CD4-positive, alpha-beta T cell (primary cell): Measurements from ENCODE around the gene NUDT14. TPM values are rescaled to one million over a fixed set of nuclear protein-coding genes. Genes with fewer than 3 reads are reported as not detected.

Source experiments
- ATAC-seq: fragments of 200-7000 bp; cut with Tn5 transposase; one replicate; pipeline ENCODE4 v1.10.0; 2022; ENCODE audit warnings: mild to moderate bottlenecking; ENCODE audit not compliant: poor library complexity
- CTCF ChIA-PET: fragments of 350-600 bp; sonication (Branson Sonifier 250); formaldehyde crosslinking; loops from one replicate; lab custom pipeline; 2021; ENCODE audit warnings: antibody characterized with exemption, inconsistent platforms; lab: Charles Lee
- POLR2A ChIA-PET: fragments of 350-600 bp; sonication (Branson Sonifier 250); formaldehyde crosslinking; loops from one replicate; lab custom pipeline; 2021; ENCODE audit warnings: antibody characterized with exemption, inconsistent platforms; lab: Charles Lee
- DNase-seq, 14 experiments: peaks; one replicate each; pipeline ENCODE4 v3.0.0-alpha.2; 2013 to 2020; ENCODE audit warnings: mixed read lengths in 2 of 14
- H3K27ac ChIP-seq, 2 donors: one replicate each; pipeline versions ENCODE4 v1.5.1 to v1.7.0; 2013; ENCODE audit warnings: low read length in 2 of 2, low read depth in 1 of 2, mild to moderate bottlenecking in 1 of 2
- H3K27me3 ChIP-seq, 2 experiments: 1 replicate in 1 of 2; 2 replicates in 1 of 2; pipeline versions ENCODE4 v1.6.1 to v1.7.0; 2013; ENCODE audit warnings: low read length in 2 of 2, control low read depth in 1 of 2, mild to moderate bottlenecking in 1 of 2, moderate library complexity in 1 of 2; ENCODE audit not compliant: insufficient read depth in 2 of 2, control insufficient read depth in 1 of 2
- H3K36me3 ChIP-seq: one replicate; pipeline ENCODE4 v1.6.1; 2013; ENCODE audit warnings: low read length, control low read depth; ENCODE audit not compliant: insufficient read depth
- H3K4me1 ChIP-seq: one replicate; pipeline ENCODE4 v1.6.1; 2013; ENCODE audit warnings: low read length, control low read depth; ENCODE audit not compliant: insufficient read depth
- H3K4me3 ChIP-seq: one replicate; pipeline ENCODE4 v1.5.1; 2013; ENCODE audit warnings: mild to moderate bottlenecking, low read length, moderate library complexity
- H3K9me3 ChIP-seq, 2 experiments: 1 replicate in 1 of 2; 2 replicates in 1 of 2; pipeline versions ENCODE4 v1.6.1 to v1.7.0; 2013; ENCODE audit warnings: low read length in 2 of 2, mild to moderate bottlenecking in 2 of 2, control low read depth in 1 of 2, moderate library complexity in 1 of 2; ENCODE audit not compliant: control insufficient read depth in 1 of 2, insufficient read depth in 1 of 2
- H3K27ac Mint-ChIP-seq: one replicate; pipeline ENCODE4 v1.8.0; 2020; ENCODE audit warnings: mixed read lengths
- H3K27me3 Mint-ChIP-seq: one replicate; pipeline ENCODE4 v1.8.0; 2021; ENCODE audit warnings: mixed read lengths
- H3K36me3 Mint-ChIP-seq: one replicate; pipeline ENCODE4 v1.8.0; 2021; ENCODE audit warnings: low read depth, mixed read lengths
- H3K4me1 Mint-ChIP-seq: one replicate; pipeline ENCODE4 v1.8.0; 2021; ENCODE audit warnings: low read depth, mixed read lengths
- H3K4me3 Mint-ChIP-seq: one replicate; pipeline ENCODE4 v1.8.0; 2020; ENCODE audit warnings: mild to moderate bottlenecking, mixed read lengths
- H3K9me3 Mint-ChIP-seq: one replicate; pipeline ENCODE4 v1.8.0; 2020; ENCODE audit warnings: mixed read lengths
- intact Hi-C, 2 experiments: fragments of 100-400 bp; cut with DNase I in 1 of 2; cut with micrococcal nuclease in 1 of 2; formaldehyde crosslinking; loops; one replicate each; pipeline versions ENCODE4 v1.15.1 to v1.9.0; 2023 to 2025; cut with DNase I, micrococcal nuclease
- total RNA-seq, 174 experiments: library from RNA in 2 of 174; stranded (reverse) in 2 of 174; gene quantifications; one replicate each; pipeline ENCODE4 v1.2.3 and lab custom pipeline; 2021 to 2026
- TF ChIP-seq, protein P1 (sequence below): fragments of 200-600 bp; IDR thresholded peaks from one replicate; pipeline ENCODE4 v1.8.0; 2022; ENCODE audit warnings: antibody characterized with exemption, mild to moderate bottlenecking

The NUDT14 gene
- total RNA-seq, 2 experiments from 2014 or later = 9.0 to 9.2 TPM

DNA sequence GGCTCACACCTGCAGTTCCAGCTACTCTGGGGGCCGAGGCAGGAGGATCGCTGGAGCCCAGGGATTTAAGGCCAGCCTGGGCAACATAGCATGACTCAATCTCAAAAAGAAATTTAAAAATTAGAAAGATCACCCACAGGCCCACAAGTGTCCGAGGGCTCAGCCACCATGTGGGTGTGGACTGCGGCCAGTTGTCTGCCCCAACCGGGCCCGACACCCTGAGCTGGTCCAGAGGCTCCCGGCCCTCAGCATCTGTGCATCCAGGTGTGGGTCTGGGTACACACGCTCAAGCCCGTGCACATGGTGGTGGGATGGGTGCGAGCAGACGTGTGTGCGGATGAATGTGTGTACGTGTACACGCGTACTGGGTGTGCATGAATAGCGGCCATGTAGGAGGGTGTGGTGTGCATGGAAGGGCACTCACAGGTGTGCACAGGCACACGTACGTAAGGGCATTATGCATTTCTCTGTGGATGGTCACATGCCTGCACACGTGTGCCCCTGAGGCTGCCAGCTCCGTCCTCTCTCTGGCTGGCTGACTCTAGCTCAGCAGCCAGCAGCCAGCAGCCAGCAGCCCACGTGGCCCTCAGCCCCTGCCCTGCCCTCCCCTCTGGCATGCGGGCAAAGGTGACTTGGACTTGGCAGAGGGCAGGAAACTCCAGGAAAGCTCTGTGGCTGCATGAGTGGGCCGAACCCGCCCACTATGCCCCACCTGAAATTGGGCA lies 23.3 kb upstream of the NUDT14 start:
- H3K36me3 Mint-ChIP-seq = no peaks in the 10 kb centered on the region
- H3K9me3 Mint-ChIP-seq = no peaks in the 10 kb centered on the region
- Histone ChIP-seq H3K27ac (no peak overlapping the region), H3K4me3 (no peak overlapping the region), H3K4me1 (peaks cover 26% of the 10 kb centered on the region), H3K9me3 (no peaks in the 10 kb centered on the region), H3K36me3 (no peaks in the 10 kb centered on the region), H3K27me3 (peaks cover 9 to 15% of the 10 kb centered on the region in 2 experiments)
- peaks cover 18% of the 10 kb centered on the region for H3K27me3 Mint-ChIP-seq
- ChIA-PET CTCF (interaction anchor here (2.1 kb wide), 1 partner anchor 147 kb away, joined by 6 read pairs; no protein-coding TSS in a partner anchor), POLR2A (interaction anchor here (0.6 kb wide), 1 partner anchor 319 kb away, joined by 3 read pairs; no protein-coding TSS in a partner anchor)
- DNase-seq = no peak
- intact Hi-C loops = loop anchor here (5.0 kb wide), 3 partner anchors 78 to 328 kb away; partner anchors contain the start of gene BRF1 (in 1 of the 2)
- ATAC-seq = no peak
- H3K4me3 Mint-ChIP-seq = no peak overlapping the region
- TF ChIP-seq, protein P1, sequence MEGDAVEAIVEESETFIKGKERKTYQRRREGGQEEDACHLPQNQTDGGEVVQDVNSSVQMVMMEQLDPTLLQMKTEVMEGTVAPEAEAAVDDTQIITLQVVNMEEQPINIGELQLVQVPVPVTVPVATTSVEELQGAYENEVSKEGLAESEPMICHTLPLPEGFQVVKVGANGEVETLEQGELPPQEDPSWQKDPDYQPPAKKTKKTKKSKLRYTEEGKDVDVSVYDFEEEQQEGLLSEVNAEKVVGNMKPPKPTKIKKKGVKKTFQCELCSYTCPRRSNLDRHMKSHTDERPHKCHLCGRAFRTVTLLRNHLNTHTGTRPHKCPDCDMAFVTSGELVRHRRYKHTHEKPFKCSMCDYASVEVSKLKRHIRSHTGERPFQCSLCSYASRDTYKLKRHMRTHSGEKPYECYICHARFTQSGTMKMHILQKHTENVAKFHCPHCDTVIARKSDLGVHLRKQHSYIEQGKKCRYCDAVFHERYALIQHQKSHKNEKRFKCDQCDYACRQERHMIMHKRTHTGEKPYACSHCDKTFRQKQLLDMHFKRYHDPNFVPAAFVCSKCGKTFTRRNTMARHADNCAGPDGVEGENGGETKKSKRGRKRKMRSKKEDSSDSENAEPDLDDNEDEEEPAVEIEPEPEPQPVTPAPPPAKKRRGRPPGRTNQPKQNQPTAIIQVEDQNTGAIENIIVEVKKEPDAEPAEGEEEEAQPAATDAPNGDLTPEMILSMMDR = no peak
- peak overlapping the region; percentile 20 for H3K27ac Mint-ChIP-seq
- H3K4me1 Mint-ChIP-seq = peaks cover 6% of the 10 kb centered on the region

DNA sequence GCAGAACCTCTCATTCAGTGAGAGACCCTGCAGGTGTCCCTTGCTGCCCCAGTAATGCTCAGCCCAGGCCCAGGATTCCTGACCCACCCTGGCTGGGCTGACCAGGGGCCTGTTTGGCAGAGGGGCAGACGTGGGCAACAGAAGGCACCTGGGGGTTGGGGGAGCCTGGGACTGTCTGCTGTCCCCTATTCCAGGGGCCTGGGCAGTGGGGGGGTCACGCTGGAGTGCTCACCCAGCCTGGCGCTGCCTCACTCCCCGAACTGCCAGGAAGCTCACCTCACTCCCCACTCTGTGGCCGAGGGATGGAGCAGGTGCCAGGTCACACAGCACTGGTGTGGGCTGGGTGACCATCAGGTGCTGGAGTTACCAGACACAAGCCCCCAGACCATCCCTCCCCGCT lies 22.6 kb upstream of the NUDT14 start:
- CTCF ChIA-PET = interaction anchor here (0.6 to 2.1 kb wide), 3 partner anchors 78 to 1194 kb away, joined by 3 to 6 read pairs (median 3); no protein-coding TSS in a partner anchor

DNA sequence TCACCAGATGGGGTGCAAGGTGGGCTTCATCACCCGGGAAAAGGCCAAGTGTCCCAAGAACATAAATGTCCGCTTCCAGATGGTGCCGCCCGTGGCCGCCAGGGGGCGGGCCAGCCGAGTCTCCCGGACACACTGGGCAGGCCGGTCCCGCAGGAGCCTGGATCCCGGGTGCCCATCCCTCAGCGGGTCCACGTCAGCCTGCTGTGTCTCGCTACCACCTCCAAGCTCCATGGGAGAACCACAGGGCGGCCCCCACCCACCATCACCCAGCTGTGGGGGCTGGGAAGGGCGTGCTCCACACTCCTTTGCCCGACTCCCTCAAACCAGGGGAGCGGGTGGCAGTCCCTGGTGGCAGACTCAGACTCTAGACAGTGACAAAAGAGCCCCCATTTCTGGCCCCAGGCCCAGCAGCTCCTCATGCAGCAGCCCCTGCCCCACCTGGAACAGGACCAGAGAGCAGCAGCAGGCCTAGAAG lies 22.0 kb upstream of the NUDT14 start:
- Histone ChIP-seq H3K9me3 (no peaks in the 10 kb centered on the region), H3K36me3 (no peaks in the 10 kb centered on the region), H3K4me3 (no peak overlapping the region), H3K27ac (no peak overlapping the region), H3K4me1 (peaks cover 26% of the 10 kb centered on the region), H3K27me3 (peaks cover 22 to 27% of the 10 kb centered on the region in 2 experiments)
- TF ChIP-seq, protein P1 = peak; percentile 97
- peaks cover 9% of the 10 kb centered on the region for H3K4me1 Mint-ChIP-seq
- POLR2A ChIA-PET = interaction anchor here (0.9 kb wide), 1 partner anchor 112 kb away, joined by 3 read pairs; the partner anchor contains the start of gene PACS2
- peaks cover 31% of the 10 kb centered on the region for H3K27me3 Mint-ChIP-seq
- no peak overlapping the region for H3K4me3 Mint-ChIP-seq
- H3K9me3 Mint-ChIP-seq = no peaks in the 10 kb centered on the region
- intact Hi-C loops = loop anchor here (1.0 to 5.0 kb wide), 4 partner anchors 79 to 329 kb away; partner anchors contain the start of gene BRF1 (in 1 of the 2)
- no peaks in the 10 kb centered on the region for H3K36me3 Mint-ChIP-seq
- no peak overlapping the region for H3K27ac Mint-ChIP-seq
- CTCF ChIA-PET = interaction anchor here (0.6 to 2.1 kb wide), 3 partner anchors 78 to 1194 kb away, joined by 3 to 6 read pairs (median 3); no protein-coding TSS in a partner anchor
- peak; percentile 40 to 76 (median 52) for DNase-seq
- peak; percentile 48 for ATAC-seq

More for the DNA sequence above, 22.6 kb upstream of the NUDT14 start:
- H3K4me1 ChIP-seq = peaks cover 26% of the 10 kb centered on the region
- no peak overlapping the region for H3K4me3 ChIP-seq
- no peaks in the 10 kb centered on the region for H3K36me3 Mint-ChIP-seq
- peaks cover 25% of the 10 kb centered on the region for H3K27me3 Mint-ChIP-seq
- no peaks in the 10 kb centered on the region for H3K36me3 ChIP-seq
- no peaks in the 10 kb centered on the region for H3K9me3 ChIP-seq
- TF ChIP-seq, protein P1 = no peak
- no peak overlapping the region for H3K4me3 Mint-ChIP-seq
- no peaks in the 10 kb centered on the region for H3K9me3 Mint-ChIP-seq
- peaks cover 15 to 21% of the 10 kb centered on the region in 2 experiments for H3K27me3 ChIP-seq
- peaks cover 6% of the 10 kb centered on the region for H3K4me1 Mint-ChIP-seq
- POLR2A ChIA-PET = interaction anchor here (0.9 kb wide), 1 partner anchor 111 kb away, joined by 3 read pairs; the partner anchor contains the start of gene PACS2
- no peak overlapping the region for H3K27ac Mint-ChIP-seq
- no peak for DNase-seq
- intact Hi-C loops = loop anchor here (1.0 to 5.0 kb wide), 4 partner anchors 79 to 329 kb away; partner anchors contain the start of gene BRF1 (in 1 of the 2)
- H3K27ac ChIP-seq = no peak overlapping the region
- ATAC-seq = no peak
